NCI-H2227 treated with DMSO at 0.1 percent for 48 hours (cell line): ENCODE measurements around the gene YIF1B.
"Not testable (repeated sequence)": the region's sequence is repeated elsewhere in the genome, so short reads cannot be mapped to it uniquely, and the experiment has no call there.

Experiments used
- DNase-seq: peaks from one replicate; lab custom pipeline; 2025; lab: John Stamatoyannopoulos, UW

Gene YIF1B

GRCh38 chr19:38315657-38316476 lies at the start of gene YIF1B:
YIF1B (minus strand) TSS chr19:38315947; CDS start chr19:38315917, 30 bp downstream.
- DNase-seq: peak; percentile 100

- not testable (repeated sequence) for DNase-seq
These were observed 47.4 kb upstream of the YIF1B start for GRCh38 chr19:38362946-38363688.

- DNase-seq: peak; percentile 100
These were observed 46.6 kb upstream of the YIF1B start for GRCh38 chr19:38362076-38362945.

GRCh38 chr19:38361633-38362075 lies 45.9 kb upstream of the YIF1B start:
- DNase-seq: peak; percentile 100

GRCh38 chr19:38360839-38361631 lies 45.3 kb upstream of the YIF1B start:
- no peak for DNase-seq

- DNase-seq: no peak
These were observed 44.6 kb upstream of the YIF1B start for GRCh38 chr19:38360351-38360750.

GRCh38 chr19:38359242-38360021 lies 43.7 kb upstream of the YIF1B start:
- no peak for DNase-seq

- DNase-seq: no peak
These were observed 42.3 kb upstream of the YIF1B start for GRCh38 chr19:38358071-38358470.

- DNase-seq: peak; percentile 52
These were observed 40.3 kb upstream of the YIF1B start for GRCh38 chr19:38355728-38356725.

GRCh38 chr19:38352611-38353010 lies 36.9 kb upstream of the YIF1B start:
- no peak for DNase-seq

- DNase-seq: no peak
These were observed 36.2 kb upstream of the YIF1B start for GRCh38 chr19:38351865-38352395.

GRCh38 chr19:38350883-38351282 lies 35.1 kb upstream of the YIF1B start:
- no peak for DNase-seq

GRCh38 chr19:38346837-38347236 lies 31.1 kb upstream of the YIF1B start:
- no peak for DNase-seq

- no peak for DNase-seq
These were observed 25.2 kb upstream of the YIF1B start for GRCh38 chr19:38340927-38341326.

GRCh38 chr19:38339011-38339410 lies 23.3 kb upstream of the YIF1B start:
- DNase-seq: not testable (repeated sequence)

GRCh38 chr19:38337360-38337653 lies 21.6 kb upstream of the YIF1B start:
- no peak for DNase-seq

- peak; percentile 100 for DNase-seq
These were observed 21.1 kb upstream of the YIF1B start for GRCh38 chr19:38336638-38337359.

GRCh38 chr19:38335949-38336637 lies 20.3 kb upstream of the YIF1B start:
- peak; percentile 100 for DNase-seq
